Right atrium auricular region (tissue), 2 donors: ENCODE data around the gene IGSF21. TPM values are rescaled to one million over a fixed set of nuclear protein-coding genes. Genes with fewer than 3 reads are reported as not detected.

Experiments used
- DNase-seq: peaks from one replicate; pipeline ENCODE4 v3.0.0-alpha.2; 2019; ENCODE audit warnings: low spot score
- H3K27ac ChIP-seq, 2 donors: fragments of 200-600 bp; sonication (generic); 1 replicate in 1 of 2; 2 replicates in 1 of 2; pipeline ENCODE4 v1.5.1; 2016 to 2019
- H3K27me3 ChIP-seq, 2 donors: fragments of 200-600 bp; sonication (generic); one replicate each; pipeline versions ENCODE4 v1.5.1 to v1.6.0; 2017 to 2019
- H3K36me3 ChIP-seq: fragments of 200-600 bp; sonication (generic); one replicate; pipeline ENCODE4 v1.5.1; 2016
- H3K4me1 ChIP-seq, 2 donors: fragments of 200-600 bp; sonication (generic); one replicate each; pipeline versions ENCODE4 v1.5.1 to v1.6.0; 2017 to 2019
- H3K4me3 ChIP-seq, 2 donors: fragments of 200-600 bp; sonication (generic); 1 replicate in 1 of 2; 2 replicates in 1 of 2; pipeline ENCODE4 v1.5.1; 2017 to 2019; ENCODE audit warnings: mild to moderate bottlenecking in 1 of 2, moderate library complexity in 1 of 2
- H3K9me3 ChIP-seq, 2 donors: fragments of 200-600 bp; sonication (generic); one replicate each; pipeline ENCODE4 v1.5.1; 2019
- CTCF ChIP-seq, 2 donors: fragments of 200-600 bp; sonication (generic); IDR thresholded peaks; one replicate each; pipeline ENCODE4 v1.5.1; 2019; ENCODE audit warnings: antibody characterized with exemption in 2 of 2
- total RNA-seq, 2 donors: library from RNA; depleted of rRNA; stranded (reverse); fragments of >200 nt; gene quantifications; one replicate each; pipeline ENCODE4 v1.1.0, GENCODE V29; 2016

IGSF21 gene
- total RNA-seq, 2 donors from 2014 or later: 1.8 to 6.0 TPM

DNA sequence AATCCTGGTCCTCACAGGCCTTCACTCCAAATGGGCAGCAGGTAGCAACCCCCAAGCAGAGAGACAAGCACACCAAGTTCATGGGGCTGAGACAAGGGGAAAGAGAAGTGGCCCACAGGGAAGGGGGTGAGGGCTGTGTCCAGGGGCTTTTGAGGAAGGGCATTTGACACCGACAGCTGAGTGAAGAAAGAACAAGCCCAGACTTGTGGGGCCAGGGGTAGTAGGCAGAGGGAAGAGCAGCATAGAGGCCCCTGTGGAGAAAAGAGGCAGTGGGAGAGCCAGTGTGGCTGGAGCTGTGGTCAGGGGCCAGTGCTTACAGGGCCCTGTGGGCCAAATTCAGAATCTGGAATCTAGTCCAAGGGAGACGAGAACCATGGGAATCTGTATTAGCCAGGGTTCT is 85.4 kb downstream of the IGSF21 start:
- no peaks in the 10 kb centered on the region for H3K4me1 ChIP-seq
- no peaks in the 10 kb centered on the region for H3K9me3 ChIP-seq
- no peaks in the 10 kb centered on the region for H3K27me3 ChIP-seq
- DNase-seq: no peak
- no peak for TF ChIP-seq CTCF (IDR thresholded peaks at IDR 0.05)
- H3K27ac ChIP-seq: no peak overlapping the region
- no peak overlapping the region for H3K4me3 ChIP-seq
- no peaks in the 10 kb centered on the region for H3K36me3 ChIP-seq

- Histone ChIP-seq H3K4me3 (no peak overlapping the region), H3K36me3 (no peaks in the 10 kb centered on the region), H3K9me3 (no peaks in the 10 kb centered on the region), H3K27ac (no peak overlapping the region), H3K27me3 (no peaks in the 10 kb centered on the region), H3K4me1 (no peaks in the 10 kb centered on the region)
- DNase-seq: no peak
- TF ChIP-seq CTCF (IDR thresholded peaks at IDR 0.05): no peak
Observed at GRCh38 chr1:18197299-18197698, 89.7 kb downstream of the IGSF21 start.

- no peak for TF ChIP-seq CTCF (IDR thresholded peaks at IDR 0.05)
- Histone ChIP-seq H3K9me3 (no peaks in the 10 kb centered on the region), H3K36me3 (no peaks in the 10 kb centered on the region), H3K27ac (no peak overlapping the region), H3K4me1 (no peaks in the 10 kb centered on the region), H3K27me3 (no peaks in the 10 kb centered on the region), H3K4me3 (no peak overlapping the region)
- DNase-seq: no peak
Observed at GRCh38 chr1:18198260-18198659, 90.7 kb downstream of the IGSF21 start.

DNA sequence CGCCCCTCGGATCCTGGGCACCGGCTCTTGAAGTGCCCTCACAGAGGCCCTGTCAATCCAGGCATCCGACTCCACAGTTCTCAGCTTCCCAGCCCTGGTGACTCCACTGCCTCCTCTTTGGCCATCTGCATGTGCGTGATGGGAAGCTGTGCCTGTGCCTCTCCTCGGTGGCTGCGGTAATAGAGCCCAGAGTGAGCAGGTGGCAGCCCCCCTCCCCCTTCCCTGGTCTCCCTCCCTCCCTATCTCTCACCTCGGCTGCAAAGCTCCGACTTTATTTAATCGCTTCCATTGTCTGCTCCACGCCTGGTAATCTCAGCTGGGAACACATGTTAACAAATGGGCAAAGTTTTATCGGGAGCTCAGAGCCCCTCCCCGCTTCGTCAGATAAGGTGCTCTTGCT is 91.9 kb downstream of the IGSF21 start:
- no peak for TF ChIP-seq CTCF (IDR thresholded peaks at IDR 0.05)
- H3K27me3 ChIP-seq: no peaks in the 10 kb centered on the region
- no peak for DNase-seq

DNA sequence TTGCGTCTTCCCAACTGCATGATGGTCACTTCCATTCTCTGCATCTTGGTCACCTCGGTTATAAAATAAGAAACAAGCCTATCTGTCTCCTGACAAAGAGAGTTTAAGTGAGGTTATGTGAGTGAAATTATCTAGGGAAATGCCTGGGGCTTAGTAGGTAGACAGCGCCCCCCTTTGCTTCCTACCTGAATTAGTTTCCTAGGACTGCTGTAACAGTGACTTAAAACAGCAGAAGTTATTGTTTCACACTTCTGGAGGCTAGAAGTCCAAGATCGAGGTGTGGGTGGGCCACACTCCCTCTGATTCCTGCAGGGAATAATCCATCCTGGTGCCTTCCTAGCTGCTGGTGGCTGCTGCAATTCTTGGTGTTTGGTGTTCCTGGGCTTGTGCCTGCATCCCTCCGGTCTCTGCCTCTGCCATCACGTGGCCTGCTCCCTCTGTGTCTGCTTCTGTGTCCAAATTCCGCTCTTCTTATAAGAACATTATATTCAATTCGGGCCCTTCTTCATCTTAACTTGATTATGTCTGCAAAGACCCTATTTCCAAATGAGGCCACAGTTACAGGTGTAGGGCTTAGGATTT is 92.6 kb downstream of the IGSF21 start:
- no peak overlapping the region for H3K4me3 ChIP-seq
- no peaks in the 10 kb centered on the region for H3K4me1 ChIP-seq
- H3K9me3 ChIP-seq: no peaks in the 10 kb centered on the region
- no peak for DNase-seq
- no peak for TF ChIP-seq CTCF (IDR thresholded peaks at IDR 0.05)
- no peaks in the 10 kb centered on the region for H3K27me3 ChIP-seq
- no peaks in the 10 kb centered on the region for H3K36me3 ChIP-seq
- H3K27ac ChIP-seq: no peak overlapping the region

More for the DNA sequence above, 91.9 kb downstream of the IGSF21 start:
- H3K4me1 ChIP-seq: no peaks in the 10 kb centered on the region
- no peak overlapping the region for H3K4me3 ChIP-seq
- no peaks in the 10 kb centered on the region for H3K36me3 ChIP-seq
- no peak overlapping the region for H3K27ac ChIP-seq
- no peaks in the 10 kb centered on the region for H3K9me3 ChIP-seq

DNA sequence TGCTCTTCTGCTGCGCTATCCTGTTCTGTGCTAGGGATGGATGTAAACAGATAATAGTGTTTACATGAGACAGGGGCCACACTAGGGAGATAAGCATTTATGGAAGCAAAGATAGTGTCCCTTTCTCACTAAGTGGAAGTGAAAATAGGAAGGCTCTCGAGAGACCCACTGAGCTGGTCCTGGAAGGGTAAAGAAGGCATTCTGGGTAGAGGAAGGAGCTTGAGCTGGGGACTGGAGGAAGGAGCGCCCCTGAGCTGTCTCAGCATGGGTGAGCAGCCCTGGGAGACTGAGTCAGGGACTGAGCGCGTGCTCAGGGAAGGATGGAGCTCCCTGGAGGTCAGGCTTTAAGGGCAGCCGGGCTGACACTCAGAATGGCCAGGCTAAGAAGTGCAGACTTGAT is 93.3 kb downstream of the IGSF21 start:
- Histone ChIP-seq H3K27me3 (no peaks in the 10 kb centered on the region), H3K4me3 (no peak overlapping the region), H3K27ac (no peak overlapping the region), H3K9me3 (no peaks in the 10 kb centered on the region), H3K36me3 (no peaks in the 10 kb centered on the region), H3K4me1 (no peaks in the 10 kb centered on the region)
- no peak for DNase-seq
- no peak for TF ChIP-seq CTCF (IDR thresholded peaks at IDR 0.05)
